ENCODE measurements around the gene MTHFD1L.

MTHFD1L gene

GRCh38 chr6:151070631-151071051, 205.1 kb downstream of the MTHFD1L start:
- Histone ChIP-seq H3K4me3 (ENCODE audit: insufficient read length, low read depth) (no peak overlapping the region), H3K9me3 (ENCODE audit: insufficient read depth, low read length) (peaks cover 3% of the 10 kb centered on the region; the same call in 1 of the 2 replicates), H3K9ac (ENCODE audit: insufficient read length, low read depth) (no peak overlapping the region), H3K27me3 (ENCODE audit: insufficient read depth, insufficient read length) (no peaks in the 10 kb centered on the region), H3K4me1 (ENCODE audit: insufficient read depth, insufficient read length) (no peaks in the 10 kb centered on the region), H3K36me3 (ENCODE audit: insufficient read depth, insufficient read length, low read length) (peaks cover 1% of the 10 kb centered on the region)
- DNase-seq (ENCODE audit: low read depth, low spot score), result no peak
- no peak for TF ChIP-seq ZNF274 (IDR thresholded peaks at IDR 0.05; ENCODE audit: low read depth, low read length)
- no peak for TF ChIP-seq SUZ12 (IDR thresholded peaks at IDR 0.05; ENCODE audit: extremely low read depth, insufficient read depth, insufficient read length)
- TF ChIP-seq YY1 (IDR thresholded peaks at IDR 0.05; ENCODE audit: insufficient read depth, insufficient read length), result no peak

- H3K9me3 ChIP-seq (ENCODE audit: insufficient read depth, low read length), result peaks cover 3% of the 10 kb centered on the region; the same call in 1 of the 2 replicates
- no peak for DNase-seq (ENCODE audit: low read depth, low spot score)
- H3K27me3 ChIP-seq (ENCODE audit: insufficient read depth, insufficient read length), result no peaks in the 10 kb centered on the region
- TF ChIP-seq SUZ12 (IDR thresholded peaks at IDR 0.05; ENCODE audit: extremely low read depth, insufficient read depth, insufficient read length), result no peak
- no peak for TF ChIP-seq ZNF274 (IDR thresholded peaks at IDR 0.05; ENCODE audit: low read depth, low read length)
- no peak for TF ChIP-seq YY1 (IDR thresholded peaks at IDR 0.05; ENCODE audit: insufficient read depth, insufficient read length)
- H3K9ac ChIP-seq (ENCODE audit: insufficient read length, low read depth), result no peak overlapping the region
- no peaks in the 10 kb centered on the region for H3K4me1 ChIP-seq (ENCODE audit: insufficient read depth, insufficient read length)
- H3K36me3 ChIP-seq (ENCODE audit: insufficient read depth, insufficient read length, low read length), result no peaks in the 10 kb centered on the region
- no peak overlapping the region for H3K4me3 ChIP-seq (ENCODE audit: insufficient read length, low read depth)
Measured at GRCh38 chr6:151071295-151071694, 205.8 kb downstream of the MTHFD1L start.

GRCh38 chr6:151073146-151073545, 207.6 kb downstream of the MTHFD1L start:
- Histone ChIP-seq H3K36me3 (ENCODE audit: insufficient read depth, insufficient read length, low read length) (no peaks in the 10 kb centered on the region), H3K4me1 (ENCODE audit: insufficient read depth, insufficient read length) (no peaks in the 10 kb centered on the region), H3K4me3 (ENCODE audit: insufficient read length, low read depth) (no peak overlapping the region), H3K27me3 (ENCODE audit: insufficient read depth, insufficient read length) (no peaks in the 10 kb centered on the region), H3K9me3 (ENCODE audit: insufficient read depth, low read length) (peaks cover 3% of the 10 kb centered on the region; the same call in 1 of the 2 replicates), H3K9ac (ENCODE audit: insufficient read length, low read depth) (no peak overlapping the region)
- DNase-seq (ENCODE audit: low read depth, low spot score), result no peak
- TF ChIP-seq YY1 (IDR thresholded peaks at IDR 0.05; ENCODE audit: insufficient read depth, insufficient read length) (no peak), ZNF274 (IDR thresholded peaks at IDR 0.05; ENCODE audit: low read depth, low read length) (no peak), SUZ12 (IDR thresholded peaks at IDR 0.05; ENCODE audit: extremely low read depth, insufficient read depth, insufficient read length) (no peak)

GRCh38 chr6:151073701-151074100, 208.2 kb downstream of the MTHFD1L start:
- TF ChIP-seq ZNF274 (IDR thresholded peaks at IDR 0.05; ENCODE audit: low read depth, low read length), result no peak
- TF ChIP-seq SUZ12 (IDR thresholded peaks at IDR 0.05; ENCODE audit: extremely low read depth, insufficient read depth, insufficient read length), result no peak
- no peak for TF ChIP-seq YY1 (IDR thresholded peaks at IDR 0.05; ENCODE audit: insufficient read depth, insufficient read length)
- Histone ChIP-seq H3K27me3 (ENCODE audit: insufficient read depth, insufficient read length) (no peaks in the 10 kb centered on the region), H3K9me3 (ENCODE audit: insufficient read depth, low read length) (peaks cover 3% of the 10 kb centered on the region; the same call in 1 of the 2 replicates), H3K9ac (ENCODE audit: insufficient read length, low read depth) (no peak overlapping the region), H3K4me3 (ENCODE audit: insufficient read length, low read depth) (no peak overlapping the region), H3K36me3 (ENCODE audit: insufficient read depth, insufficient read length, low read length) (no peaks in the 10 kb centered on the region), H3K4me1 (ENCODE audit: insufficient read depth, insufficient read length) (no peaks in the 10 kb centered on the region)
- no peak for DNase-seq (ENCODE audit: low read depth, low spot score)

GRCh38 chr6:151075005-151075404, 209.5 kb downstream of the MTHFD1L start:
- no peaks in the 10 kb centered on the region for H3K36me3 ChIP-seq (ENCODE audit: insufficient read depth, insufficient read length, low read length)
- no peaks in the 10 kb centered on the region for H3K27me3 ChIP-seq (ENCODE audit: insufficient read depth, insufficient read length)
- no peak overlapping the region for H3K9ac ChIP-seq (ENCODE audit: insufficient read length, low read depth)
- TF ChIP-seq ZNF274 (IDR thresholded peaks at IDR 0.05; ENCODE audit: low read depth, low read length) (no peak), YY1 (IDR thresholded peaks at IDR 0.05; ENCODE audit: insufficient read depth, insufficient read length) (no peak), SUZ12 (IDR thresholded peaks at IDR 0.05; ENCODE audit: extremely low read depth, insufficient read depth, insufficient read length) (no peak)
- H3K9me3 ChIP-seq (ENCODE audit: insufficient read depth, low read length), result peaks cover 3% of the 10 kb centered on the region; the same call in 1 of the 2 replicates
- H3K4me3 ChIP-seq (ENCODE audit: insufficient read length, low read depth), result no peak overlapping the region
- H3K4me1 ChIP-seq (ENCODE audit: insufficient read depth, insufficient read length), result no peaks in the 10 kb centered on the region
- no peak for DNase-seq (ENCODE audit: low read depth, low spot score)

- H3K9ac ChIP-seq (ENCODE audit: insufficient read length, low read depth), result no peak overlapping the region
- no peaks in the 10 kb centered on the region for H3K27me3 ChIP-seq (ENCODE audit: insufficient read depth, insufficient read length)
- TF ChIP-seq YY1 (IDR thresholded peaks at IDR 0.05; ENCODE audit: insufficient read depth, insufficient read length) (no peak), ZNF274 (IDR thresholded peaks at IDR 0.05; ENCODE audit: low read depth, low read length) (no peak), SUZ12 (IDR thresholded peaks at IDR 0.05; ENCODE audit: extremely low read depth, insufficient read depth, insufficient read length) (no peak)
- peaks cover 3% of the 10 kb centered on the region; the same call in 1 of the 2 replicates for H3K9me3 ChIP-seq (ENCODE audit: insufficient read depth, low read length)
- no peak overlapping the region for H3K4me3 ChIP-seq (ENCODE audit: insufficient read length, low read depth)
- H3K4me1 ChIP-seq (ENCODE audit: insufficient read depth, insufficient read length), result no peaks in the 10 kb centered on the region
- no peak for DNase-seq (ENCODE audit: low read depth, low spot score)
- H3K36me3 ChIP-seq (ENCODE audit: insufficient read depth, insufficient read length, low read length), result no peaks in the 10 kb centered on the region
Measured at GRCh38 chr6:151075527-151075926, 210.0 kb downstream of the MTHFD1L start.

- DNase-seq (ENCODE audit: low read depth, low spot score), result no peak
- Histone ChIP-seq H3K9me3 (ENCODE audit: insufficient read depth, low read length) (peaks cover 3% of the 10 kb centered on the region; the same call in 1 of the 2 replicates), H3K4me3 (ENCODE audit: insufficient read length, low read depth) (no peak overlapping the region), H3K27me3 (ENCODE audit: insufficient read depth, insufficient read length) (no peaks in the 10 kb centered on the region), H3K36me3 (ENCODE audit: insufficient read depth, insufficient read length, low read length) (no peaks in the 10 kb centered on the region), H3K9ac (ENCODE audit: insufficient read length, low read depth) (no peak overlapping the region), H3K4me1 (ENCODE audit: insufficient read depth, insufficient read length) (no peaks in the 10 kb centered on the region)
- TF ChIP-seq SUZ12 (IDR thresholded peaks at IDR 0.05; ENCODE audit: extremely low read depth, insufficient read depth, insufficient read length) (no peak), ZNF274 (IDR thresholded peaks at IDR 0.05; ENCODE audit: low read depth, low read length) (no peak), YY1 (IDR thresholded peaks at IDR 0.05; ENCODE audit: insufficient read depth, insufficient read length) (no peak)
Measured at GRCh38 chr6:151075930-151076555, 210.5 kb downstream of the MTHFD1L start.

Data from NT2/D1 (cell line).